GM19043 (cell line): Measurements from ENCODE around the gene C4A.
"Not testable (repeated sequence)": the region's sequence is repeated elsewhere in the genome, so short reads cannot be mapped to it uniquely, and the experiment has no call there.

ENCODE experiments used
- ATAC-seq: cut with Tn5 transposase; IDR thresholded peaks from one replicate; pipeline ENCODE4 v1.9.1; 2021; ENCODE audit warnings: low read depth; ENCODE audit not compliant: unreplicated experiment

C4A gene

GRCh38 chr6:31981744-31982143, at the start of gene C4A:
Gene C4A, plus strand, starts transcription at chr6:31982057. Its CDS starts 51 bp downstream, at chr6:31982108.
- not testable (repeated sequence) for ATAC-seq

GRCh38 chr6:31932137-31932536, 49.7 kb upstream of the C4A start:
- not testable (repeated sequence) for ATAC-seq

- ATAC-seq: no peak
Observed at GRCh38 chr6:31933537-31933936, 48.3 kb upstream of the C4A start.

- ATAC-seq: no peak
Observed at GRCh38 chr6:31935021-31935420, 46.8 kb upstream of the C4A start.

- no peak for ATAC-seq
Observed at GRCh38 chr6:31935823-31936222, 46.0 kb upstream of the C4A start.

- ATAC-seq: no peak
Observed at GRCh38 chr6:31940256-31940664, 41.6 kb upstream of the C4A start.

GRCh38 chr6:31943742-31944141, 38.1 kb upstream of the C4A start:
- ATAC-seq: no peak

- ATAC-seq: no peak
Observed at GRCh38 chr6:31945154-31945506, 36.7 kb upstream of the C4A start.

- ATAC-seq: no peak
Observed at GRCh38 chr6:31945507-31946369, 36.1 kb upstream of the C4A start, which contains the start of gene CFB. Gene CFB, plus strand, starts transcription at chr6:31946095. Its CDS starts 127 bp downstream, at chr6:31946222.

GRCh38 chr6:31946370-31946885, 35.4 kb upstream of the C4A start:
- ATAC-seq: no peak

- no peak for ATAC-seq
Observed at GRCh38 chr6:31947070-31947675, 34.7 kb upstream of the C4A start.

- no peak for ATAC-seq
Observed at GRCh38 chr6:31947864-31948263, 34.0 kb upstream of the C4A start.

GRCh38 chr6:31948306-31948705, 33.6 kb upstream of the C4A start:
- ATAC-seq: no peak

GRCh38 chr6:31948753-31949413, 33.0 kb upstream of the C4A start:
- ATAC-seq: no peak

- no peak for ATAC-seq
Observed at GRCh38 chr6:31949926-31950548, 31.8 kb upstream of the C4A start.

GRCh38 chr6:31952140-31952805, 29.6 kb upstream of the C4A start:
- ATAC-seq: no peak

- ATAC-seq: no peak
Observed at GRCh38 chr6:31952890-31953289, 29.0 kb upstream of the C4A start.

GRCh38 chr6:31954511-31954910, 27.3 kb upstream of the C4A start:
- no peak for ATAC-seq

GRCh38 chr6:31956796-31957195, 25.1 kb upstream of the C4A start:
- ATAC-seq: no peak

- ATAC-seq: no peak
Observed at GRCh38 chr6:31958412-31958740, 23.5 kb upstream of the C4A start.
